H9 (cell line): ENCODE results near the gene IMMP2L. TPM values are rescaled to one million over a fixed set of nuclear protein-coding genes. Genes with fewer than 3 reads are reported as not detected.

ENCODE experiments used
- DNase-seq: peaks from one replicate; pipeline ENCODE4 v3.0.0-alpha.2; 2017
- H2AFZ ChIP-seq: one replicate; pipeline ENCODE4 v1.6.1; 2013; ENCODE audit warnings: mild to moderate bottlenecking, low read length, control low read depth, moderate library complexity
- H2AK5ac ChIP-seq: 2 replicates; pipeline ENCODE4 v1.6.1; 2013; ENCODE audit warnings: low read length, control low read depth, mixed read lengths; ENCODE audit not compliant: insufficient read length
- H2BK120ac ChIP-seq: one replicate; pipeline ENCODE4 v1.6.1; 2013; ENCODE audit warnings: low read depth, mild to moderate bottlenecking, low read length, control low read depth, inconsistent platforms; ENCODE audit not compliant: poor library complexity, severe bottlenecking
- H2BK12ac ChIP-seq: 2 replicates; pipeline ENCODE4 v1.6.1; 2013; ENCODE audit warnings: low read length, control low read depth, mixed read lengths, low read depth; ENCODE audit not compliant: insufficient read length
- H2BK15ac ChIP-seq: 2 replicates; pipeline ENCODE4 v1.6.1; 2013; ENCODE audit warnings: low read depth, low read length, control low read depth
- H2BK20ac ChIP-seq: one replicate; pipeline ENCODE4 v1.6.1; 2013; ENCODE audit warnings: low read depth, mild to moderate bottlenecking, low read length, control low read depth, inconsistent platforms; ENCODE audit not compliant: poor library complexity, severe bottlenecking
- H2BK5ac ChIP-seq: 2 replicates; pipeline ENCODE4 v1.6.1; 2013; ENCODE audit warnings: low read length, control low read depth, mixed read lengths; ENCODE audit not compliant: insufficient read length
- H3K14ac ChIP-seq: 2 replicates; pipeline ENCODE4 v1.6.1; 2013; ENCODE audit warnings: low read length, control low read depth; ENCODE audit not compliant: insufficient read depth
- H3K18ac ChIP-seq: 2 replicates; pipeline ENCODE4 v1.6.1; 2013; ENCODE audit warnings: low read depth, mild to moderate bottlenecking, mixed read lengths, low read length, control low read depth; ENCODE audit not compliant: insufficient read length
- H3K23ac ChIP-seq: 2 replicates; pipeline ENCODE4 v1.6.1; 2013; ENCODE audit warnings: low read length, control low read depth, mixed read lengths, low read depth; ENCODE audit not compliant: insufficient read length
- H3K23me2 ChIP-seq: 2 replicates; pipeline ENCODE4 v1.6.1; 2013; ENCODE audit warnings: low read depth, mild to moderate bottlenecking, mixed read lengths, low read length, control low read depth; ENCODE audit not compliant: insufficient read length, poor library complexity, severe bottlenecking
- H3K27ac ChIP-seq: 2 replicates; pipeline ENCODE4 v1.5.1; 2013; ENCODE audit warnings: low read length, control low read depth, mixed read lengths, low read depth; ENCODE audit not compliant: insufficient read length
- H3K27me3 ChIP-seq: 2 replicates; pipeline ENCODE4 v1.6.1; 2013; ENCODE audit warnings: low read length, control low read depth, inconsistent platforms; ENCODE audit not compliant: insufficient read depth
- H3K4ac ChIP-seq: 2 replicates; pipeline ENCODE4 v1.6.1; 2013; ENCODE audit warnings: low read depth, mild to moderate bottlenecking, control low read depth, inconsistent platforms, low read length, moderate library complexity
- H3K4me1 ChIP-seq: 2 replicates; pipeline ENCODE4 v1.6.1; 2013; ENCODE audit warnings: low read length, control low read depth, inconsistent platforms; ENCODE audit not compliant: insufficient read depth
- H3K4me2 ChIP-seq: 2 replicates; pipeline ENCODE4 v1.6.1; 2013; ENCODE audit warnings: low read length, control low read depth, mixed read lengths; ENCODE audit not compliant: insufficient read length, insufficient read depth
- H3K56ac ChIP-seq: 2 replicates; pipeline ENCODE4 v1.6.1; 2013; ENCODE audit warnings: low read depth, mild to moderate bottlenecking, mixed read lengths, low read length, control low read depth; ENCODE audit not compliant: insufficient read length
- H3K79me1 ChIP-seq: 2 replicates; pipeline ENCODE4 v1.6.1; 2013; ENCODE audit warnings: low read depth, mild to moderate bottlenecking, moderate library complexity, low read length, control low read depth, inconsistent platforms; ENCODE audit not compliant: insufficient read depth, poor library complexity, severe bottlenecking
- H3K79me2 ChIP-seq: 2 replicates; pipeline ENCODE4 v1.6.1; 2013; ENCODE audit warnings: low read length, control low read depth, inconsistent platforms; ENCODE audit not compliant: insufficient read depth
- H3K9ac ChIP-seq: 2 replicates; pipeline ENCODE4 v1.6.1; 2013; ENCODE audit warnings: low read length, control low read depth, mixed read lengths; ENCODE audit not compliant: insufficient read length; ENCODE audit errors: extremely low read depth
- H3K9me3 ChIP-seq: one replicate; pipeline ENCODE4 v1.6.1; 2013; ENCODE audit warnings: low read depth, low read length, inconsistent platforms; ENCODE audit not compliant: control insufficient read depth
- H3T11ph ChIP-seq: one replicate; pipeline ENCODE4 v1.6.1; 2013; ENCODE audit warnings: mild to moderate bottlenecking, low read length, control low read depth, inconsistent platforms
- H4K20me1 ChIP-seq: one replicate; pipeline ENCODE4 v1.6.1; 2013; ENCODE audit not compliant: control insufficient read depth, insufficient read length, insufficient read depth
- H4K5ac ChIP-seq: 2 replicates; pipeline ENCODE4 v1.6.1; 2013; ENCODE audit warnings: low read depth, mild to moderate bottlenecking, mixed read lengths, low read length, control low read depth; ENCODE audit not compliant: insufficient read length
- H4K8ac ChIP-seq: replicated peaks from 2 replicates; pipeline ENCODE4 v1.6.1; 2013; ENCODE audit warnings: low read length, control low read depth, mixed read lengths, low read depth; ENCODE audit not compliant: insufficient read length
- H4K91ac ChIP-seq: 2 replicates; pipeline ENCODE4 v1.6.1; 2013; ENCODE audit warnings: low read depth, mild to moderate bottlenecking, moderate library complexity, mixed read lengths, low read length, control low read depth; ENCODE audit not compliant: insufficient read length
- H3K27ac Mint-ChIP-seq, 3 experiments: 2 replicates in 2 of 3; 3 replicates in 1 of 3; pipeline ENCODE4 v1.8.0; 2020 to 2021; ENCODE audit warnings: mixed read lengths in 3 of 3, mild to moderate bottlenecking in 1 of 3, moderate library complexity in 1 of 3
- H3K27me3 Mint-ChIP-seq: 2 replicates; pipeline ENCODE4 v1.8.0; 2021; ENCODE audit warnings: low read depth, mild to moderate bottlenecking, moderate library complexity, mixed read lengths
- H3K36me3 Mint-ChIP-seq, 3 experiments: 2 replicates in 2 of 3; 3 replicates in 1 of 3; pipeline ENCODE4 v1.8.0; 2020 to 2021; ENCODE audit warnings: low read depth in 3 of 3, mixed read lengths in 3 of 3; ENCODE audit not compliant: insufficient read depth in 1 of 3
- H3K4me1 Mint-ChIP-seq, 2 experiments: 2 replicates each; pipeline ENCODE4 v1.8.0; 2020; ENCODE audit warnings: mixed read lengths in 2 of 2
- H3K4me3 Mint-ChIP-seq, 2 experiments: 2 replicates in 1 of 2; 3 replicates in 1 of 2; pipeline ENCODE4 v1.8.0; 2020 to 2021; ENCODE audit warnings: mild to moderate bottlenecking in 2 of 2, mixed read lengths in 2 of 2, moderate library complexity in 1 of 2
- H3K9me3 Mint-ChIP-seq, 2 experiments: 2 replicates in 1 of 2; 3 replicates in 1 of 2; pipeline ENCODE4 v1.8.0; 2020; ENCODE audit warnings: mild to moderate bottlenecking in 2 of 2, mixed read lengths in 2 of 2, moderate library complexity in 1 of 2
- total RNA-seq: library from RNA; stranded (reverse); gene quantifications from 2 replicates; pipeline ENCODE4 v1.2.1, GENCODE V29; 2021
- TF ChIP-seq, protein P1 (sequence below): fragments of 200-600 bp; sonication (generic); conservative IDR thresholded peaks from 3 replicates; pipeline ENCODE4 v1.8.0; 2021; ENCODE audit warnings: antibody characterized with exemption, mild to moderate bottlenecking

Gene IMMP2L
- total RNA-seq, 1 experiment from 2014 or later, result 14.7 TPM

DNA sequence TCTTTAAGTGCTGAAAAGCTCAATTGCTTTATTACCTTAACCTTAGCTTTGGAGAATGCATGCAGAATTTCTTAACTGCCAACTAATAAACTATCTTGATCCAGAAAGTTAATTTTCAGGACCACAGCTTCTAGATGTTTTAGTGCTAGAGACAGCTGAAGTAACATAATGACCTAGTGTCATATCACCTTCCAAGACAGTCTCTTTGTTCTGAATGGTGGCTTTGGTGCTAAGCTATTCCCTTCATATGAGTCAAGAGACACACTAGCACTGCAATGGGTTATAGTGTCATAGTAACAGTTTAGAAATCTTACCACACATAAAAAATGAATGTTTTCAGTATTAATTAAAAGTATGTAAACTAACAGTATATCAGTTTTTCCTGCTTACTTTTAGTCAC, 586.8 kb downstream of the IMMP2L start:
- no peak overlapping the region for H4K5ac ChIP-seq
- no peaks in the 10 kb centered on the region for H3K23me2 ChIP-seq
- H3K27me3 ChIP-seq, result no peaks in the 10 kb centered on the region
- Mint-ChIP-seq H3K36me3 (no peaks in the 10 kb centered on the region), H3K9me3 (no peaks in the 10 kb centered on the region), H3K27ac (no peak overlapping the region), H3K4me3 (no peak overlapping the region), H3K27me3 (no peaks in the 10 kb centered on the region), H3K4me1 (peaks cover 5 to 9% of the 10 kb centered on the region in 2 experiments)
- no peaks in the 10 kb centered on the region for H3K4me1 ChIP-seq
- H3K23ac ChIP-seq, result no peak overlapping the region
- no peak overlapping the region for H2AK5ac ChIP-seq
- no peak overlapping the region for H2BK20ac ChIP-seq
- H3K56ac ChIP-seq, result no peak overlapping the region
- no peak overlapping the region for H3K4ac ChIP-seq
- H3T11ph ChIP-seq, result no peak overlapping the region
- no peak overlapping the region for H4K8ac ChIP-seq
- no peak overlapping the region for H2BK120ac ChIP-seq
- H3K9ac ChIP-seq, result no peak overlapping the region
- H4K20me1 ChIP-seq, result no peaks in the 10 kb centered on the region
- H3K79me1 ChIP-seq, result no peaks in the 10 kb centered on the region
- no peak for DNase-seq
- no peak overlapping the region for H3K27ac ChIP-seq
- H2AFZ ChIP-seq, result no peak overlapping the region
- H3K9me3 ChIP-seq, result no peaks in the 10 kb centered on the region
- H3K4me2 ChIP-seq, result no peak overlapping the region
- no peak overlapping the region for H2BK12ac ChIP-seq
- H3K14ac ChIP-seq, result no peak overlapping the region
- no peak overlapping the region for H2BK15ac ChIP-seq
- H2BK5ac ChIP-seq, result no peak overlapping the region
- no peak overlapping the region for H3K18ac ChIP-seq
- no peak overlapping the region for H4K91ac ChIP-seq
- TF ChIP-seq, protein P1, sequence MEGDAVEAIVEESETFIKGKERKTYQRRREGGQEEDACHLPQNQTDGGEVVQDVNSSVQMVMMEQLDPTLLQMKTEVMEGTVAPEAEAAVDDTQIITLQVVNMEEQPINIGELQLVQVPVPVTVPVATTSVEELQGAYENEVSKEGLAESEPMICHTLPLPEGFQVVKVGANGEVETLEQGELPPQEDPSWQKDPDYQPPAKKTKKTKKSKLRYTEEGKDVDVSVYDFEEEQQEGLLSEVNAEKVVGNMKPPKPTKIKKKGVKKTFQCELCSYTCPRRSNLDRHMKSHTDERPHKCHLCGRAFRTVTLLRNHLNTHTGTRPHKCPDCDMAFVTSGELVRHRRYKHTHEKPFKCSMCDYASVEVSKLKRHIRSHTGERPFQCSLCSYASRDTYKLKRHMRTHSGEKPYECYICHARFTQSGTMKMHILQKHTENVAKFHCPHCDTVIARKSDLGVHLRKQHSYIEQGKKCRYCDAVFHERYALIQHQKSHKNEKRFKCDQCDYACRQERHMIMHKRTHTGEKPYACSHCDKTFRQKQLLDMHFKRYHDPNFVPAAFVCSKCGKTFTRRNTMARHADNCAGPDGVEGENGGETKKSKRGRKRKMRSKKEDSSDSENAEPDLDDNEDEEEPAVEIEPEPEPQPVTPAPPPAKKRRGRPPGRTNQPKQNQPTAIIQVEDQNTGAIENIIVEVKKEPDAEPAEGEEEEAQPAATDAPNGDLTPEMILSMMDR, result no peak
- no peaks in the 10 kb centered on the region for H3K79me2 ChIP-seq
